DOHH2 (cell line): ENCODE data around the gene RBM33.

Experiments
- H3F3A ChIP-seq: fragments of 200-600 bp; sonication (generic), shearing (Covaris generic); 2 replicates; pipeline ENCODE4 v1.6.0; 2016; ENCODE audit warnings: antibody characterized with exemption, mild to moderate bottlenecking; ENCODE audit not compliant: control insufficient read depth, insufficient read depth
- H3K27ac ChIP-seq: fragments of 200-600 bp; sonication (generic); 2 replicates; pipeline ENCODE4 v1.5.1; 2014; ENCODE audit warnings: low read depth, mild to moderate bottlenecking, low read length, moderate library complexity
- H3K27me3 ChIP-seq: fragments of 200-600 bp; sonication (generic); 2 replicates; pipeline ENCODE4 v1.6.1; 2014; ENCODE audit warnings: mild to moderate bottlenecking, low read length, mixed read lengths; ENCODE audit not compliant: control insufficient read depth
- H3K36me3 ChIP-seq: fragments of 200-600 bp; sonication (generic); 2 replicates; pipeline ENCODE4 v1.6.1; 2014; ENCODE audit warnings: mild to moderate bottlenecking, low read length, moderate library complexity, mixed read lengths; ENCODE audit not compliant: control insufficient read depth
- H3K4me1 ChIP-seq: fragments of 200-600 bp; sonication (generic); 2 replicates; pipeline ENCODE4 v1.6.1; 2014; ENCODE audit warnings: mild to moderate bottlenecking, low read length, mixed read lengths; ENCODE audit not compliant: control insufficient read depth
- H3K4me2 ChIP-seq: fragments of 200-600 bp; sonication (generic); 2 replicates; pipeline ENCODE4 v1.6.0; 2014; ENCODE audit warnings: mild to moderate bottlenecking, low read length, moderate library complexity
- H3K4me3 ChIP-seq: fragments of 200-600 bp; sonication (generic); 2 replicates; pipeline ENCODE4 v1.5.1; 2014; ENCODE audit warnings: mild to moderate bottlenecking, low read length, mixed read lengths
- H3K79me2 ChIP-seq: fragments of 200-600 bp; sonication (generic); 2 replicates; pipeline ENCODE4 v1.6.1; 2014; ENCODE audit warnings: mild to moderate bottlenecking, low read length, mixed read lengths; ENCODE audit not compliant: control insufficient read depth
- H3K9me2 ChIP-seq: fragments of 200-600 bp; sonication (generic); replicated peaks from 2 replicates; pipeline ENCODE4 v1.6.1; 2014; ENCODE audit warnings: mild to moderate bottlenecking, low read length, mixed read lengths; ENCODE audit not compliant: control insufficient read depth
- H3K9me3 ChIP-seq: fragments of 200-600 bp; sonication (generic); 2 replicates; pipeline ENCODE4 v1.6.1; 2014; ENCODE audit warnings: antibody characterized with exemption, low read length, mixed read lengths; ENCODE audit not compliant: control insufficient read depth, insufficient read depth
- H4K20me1 ChIP-seq: fragments of 200-600 bp; sonication (generic); 2 replicates; pipeline ENCODE4 v1.6.0; 2014; ENCODE audit warnings: low read depth, mild to moderate bottlenecking, antibody characterized with exemption, low read length, moderate library complexity; ENCODE audit not compliant: control insufficient read depth, insufficient read depth
- EZH2phosphoT487 ChIP-seq: fragments of 200-600 bp; sonication (generic); IDR thresholded peaks from 2 replicates; pipeline ENCODE4 v1.6.1; 2017; ENCODE audit warnings: borderline replicate concordance, mild to moderate bottlenecking, antibody characterized with exemption, low read length, moderate library complexity, mixed read lengths
- TF ChIP-seq, protein P1 (sequence below): fragments of 200-600 bp; sonication (generic); IDR thresholded peaks from one replicate; pipeline ENCODE4 v1.5.1; 2014; ENCODE audit warnings: antibody characterized with exemption, mild to moderate bottlenecking, low read depth, low read length; ENCODE audit not compliant: poor library complexity, severe bottlenecking

The RBM33 gene

DNA sequence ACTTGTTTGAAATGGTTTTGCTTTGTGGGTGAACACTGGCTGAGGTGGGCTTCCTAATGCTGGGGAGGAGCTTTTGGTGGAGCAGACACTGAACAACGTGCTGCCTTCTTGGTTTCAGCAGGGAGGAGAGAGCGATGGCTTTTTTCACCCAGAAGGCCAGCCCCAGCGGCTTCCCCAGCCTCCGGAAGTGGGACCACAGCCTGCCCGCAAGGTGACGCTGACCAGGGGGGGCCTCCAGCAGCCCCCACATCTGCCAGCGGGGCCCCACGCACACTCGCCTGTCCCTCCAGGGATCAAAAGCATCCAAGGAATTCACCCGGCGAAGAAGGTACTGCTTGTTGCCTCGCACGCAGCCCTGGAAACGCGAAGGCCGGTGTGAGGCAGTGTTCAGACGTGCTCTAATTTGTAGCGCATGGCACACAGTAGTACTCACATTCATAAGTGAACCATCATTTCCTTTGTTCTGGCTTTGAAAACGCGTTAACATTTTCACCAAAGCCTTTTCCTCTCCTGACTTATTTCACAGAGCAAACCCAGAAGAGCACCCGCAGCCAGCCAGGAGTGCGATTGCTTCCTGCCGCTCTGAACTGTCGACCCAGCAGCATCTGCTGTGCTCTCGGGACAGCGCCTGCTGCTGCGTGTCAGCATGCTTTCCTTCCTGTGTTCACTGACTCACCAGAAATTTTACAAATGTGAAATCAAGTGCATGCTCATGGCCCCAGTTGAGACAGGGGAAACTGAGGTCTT, 119.4 kb downstream of the RBM33 start:
- Histone ChIP-seq H3K4me2 (peak overlapping the region; percentile 90), H3K4me1 (peaks cover 73% of the 10 kb centered on the region), H3K27me3 (no peaks in the 10 kb centered on the region), H3K9me2 (no peaks in the 10 kb centered on the region), H4K20me1 (0 out of 2 replicates have a peak, but pooled peaks cover 2% of the 10 kb centered on the region), H3K9me3 (no peaks in the 10 kb centered on the region), H3F3A (peaks cover 10% of the 10 kb centered on the region), H3K4me3 (peak overlapping the region; percentile 67), H3K79me2 (peaks cover 91% of the 10 kb centered on the region), H3K27ac (peak overlapping the region; percentile 89), H3K36me3 (peaks cover 91% of the 10 kb centered on the region)
- no peak for TF ChIP-seq EZH2phosphoT487

DNA sequence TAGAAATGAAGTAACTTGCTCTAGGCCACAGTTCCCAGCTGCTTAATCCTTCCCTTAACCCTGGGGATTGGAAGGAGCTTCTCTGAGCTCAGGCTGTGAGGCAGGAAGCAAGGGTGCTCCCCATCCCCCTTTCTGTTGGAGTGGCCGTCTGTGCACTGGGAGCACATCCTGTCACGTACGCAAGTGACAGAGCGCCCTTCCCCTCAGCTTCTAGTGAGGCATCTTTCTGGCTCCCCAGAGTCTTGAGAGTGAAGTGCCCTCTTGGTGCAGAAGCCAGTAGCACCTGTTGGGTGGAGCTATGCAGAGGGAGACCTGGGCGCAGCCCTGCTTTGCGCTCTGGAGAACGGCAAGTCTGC, 120.0 kb downstream of the RBM33 start:
- H3K4me1 ChIP-seq, result peaks cover 73% of the 10 kb centered on the region
- no peaks in the 10 kb centered on the region for H3K27me3 ChIP-seq
- peaks cover 93% of the 10 kb centered on the region for H3K79me2 ChIP-seq
- peaks cover 7% of the 10 kb centered on the region; the same call in 1 of the 2 replicates for H4K20me1 ChIP-seq
- no peaks in the 10 kb centered on the region for H3K9me2 ChIP-seq
- H3K9me3 ChIP-seq, result no peaks in the 10 kb centered on the region
- H3K27ac ChIP-seq, result peak overlapping the region; percentile 89
- H3K36me3 ChIP-seq, result peaks cover 94% of the 10 kb centered on the region
- H3K4me3 ChIP-seq, result peak overlapping the region; percentile 67
- peak overlapping the region; percentile 90 for H3K4me2 ChIP-seq
- H3F3A ChIP-seq, result peaks cover 10% of the 10 kb centered on the region
- TF ChIP-seq, protein P1, sequence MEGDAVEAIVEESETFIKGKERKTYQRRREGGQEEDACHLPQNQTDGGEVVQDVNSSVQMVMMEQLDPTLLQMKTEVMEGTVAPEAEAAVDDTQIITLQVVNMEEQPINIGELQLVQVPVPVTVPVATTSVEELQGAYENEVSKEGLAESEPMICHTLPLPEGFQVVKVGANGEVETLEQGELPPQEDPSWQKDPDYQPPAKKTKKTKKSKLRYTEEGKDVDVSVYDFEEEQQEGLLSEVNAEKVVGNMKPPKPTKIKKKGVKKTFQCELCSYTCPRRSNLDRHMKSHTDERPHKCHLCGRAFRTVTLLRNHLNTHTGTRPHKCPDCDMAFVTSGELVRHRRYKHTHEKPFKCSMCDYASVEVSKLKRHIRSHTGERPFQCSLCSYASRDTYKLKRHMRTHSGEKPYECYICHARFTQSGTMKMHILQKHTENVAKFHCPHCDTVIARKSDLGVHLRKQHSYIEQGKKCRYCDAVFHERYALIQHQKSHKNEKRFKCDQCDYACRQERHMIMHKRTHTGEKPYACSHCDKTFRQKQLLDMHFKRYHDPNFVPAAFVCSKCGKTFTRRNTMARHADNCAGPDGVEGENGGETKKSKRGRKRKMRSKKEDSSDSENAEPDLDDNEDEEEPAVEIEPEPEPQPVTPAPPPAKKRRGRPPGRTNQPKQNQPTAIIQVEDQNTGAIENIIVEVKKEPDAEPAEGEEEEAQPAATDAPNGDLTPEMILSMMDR, result no peak
- TF ChIP-seq EZH2phosphoT487, result no peak

DNA sequence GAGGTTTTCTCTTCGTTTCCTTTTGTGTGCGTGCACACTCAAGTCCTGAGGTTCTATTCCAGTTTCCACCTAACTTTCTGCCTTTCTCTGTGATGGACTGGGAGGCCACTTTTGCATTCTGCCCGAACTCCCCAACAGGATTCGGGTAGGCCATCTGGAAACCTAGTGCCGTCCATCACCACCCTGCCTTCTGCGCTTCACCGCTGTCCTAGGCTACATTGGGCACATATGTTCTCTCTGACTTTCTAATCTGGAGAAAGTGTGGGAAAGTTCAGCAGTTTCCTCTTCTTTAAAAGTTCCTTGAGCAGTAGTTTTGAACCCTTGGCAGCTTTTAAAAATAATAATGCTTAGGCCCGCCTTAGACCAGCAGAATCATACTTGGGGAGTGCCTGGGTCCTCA, 121.0 kb downstream of the RBM33 start:
- Histone ChIP-seq H3K27me3 (no peaks in the 10 kb centered on the region), H3K36me3 (peaks cover 95% of the 10 kb centered on the region), H3K9me3 (no peaks in the 10 kb centered on the region), H3K4me2 (0 out of 2 replicates have a peak overlapping the region, but pooled peaks have one; percentile 90), H3K9me2 (no peaks in the 10 kb centered on the region), H3K4me3 (no peak overlapping the region), H3K79me2 (peaks cover 92% of the 10 kb centered on the region), H3K4me1 (peaks cover 66% of the 10 kb centered on the region), H4K20me1 (peaks cover 8% of the 10 kb centered on the region; the same call in 1 of the 2 replicates), H3F3A (peaks cover 10% of the 10 kb centered on the region), H3K27ac (peak overlapping the region; percentile 89)
- TF ChIP-seq EZH2phosphoT487, result no peak
- TF ChIP-seq, protein P1, result no peak

DNA sequence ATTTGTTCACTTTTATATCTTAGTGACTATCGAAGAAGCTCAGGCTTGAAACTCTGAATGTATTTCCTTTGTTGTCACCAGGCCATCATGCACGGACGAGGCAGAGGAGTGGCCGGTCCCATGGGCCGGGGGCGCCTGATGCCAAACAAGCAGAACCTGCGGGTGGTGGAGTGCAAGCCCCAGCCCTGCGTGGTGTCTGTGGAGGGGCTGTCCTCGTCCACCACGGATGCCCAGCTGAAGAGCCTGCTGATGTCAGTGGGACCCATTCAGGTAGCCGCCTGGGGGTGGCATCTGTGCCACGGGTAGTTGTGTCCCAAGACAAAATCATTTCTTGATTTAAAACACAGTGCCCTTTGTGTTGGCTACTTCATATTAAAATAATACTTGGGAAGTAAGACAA, 121.9 kb downstream of the RBM33 start:
- H4K20me1 ChIP-seq, result peaks cover 8% of the 10 kb centered on the region; the same call in 1 of the 2 replicates
- H3K4me1 ChIP-seq, result peaks cover 59% of the 10 kb centered on the region
- H3K27me3 ChIP-seq, result no peaks in the 10 kb centered on the region
- H3F3A ChIP-seq, result peaks cover 10% of the 10 kb centered on the region
- peaks cover 98% of the 10 kb centered on the region for H3K36me3 ChIP-seq
- TF ChIP-seq, protein P1, result no peak
- no peak for TF ChIP-seq EZH2phosphoT487
- no peaks in the 10 kb centered on the region for H3K9me3 ChIP-seq
- no peak overlapping the region for H3K4me3 ChIP-seq
- no peaks in the 10 kb centered on the region for H3K9me2 ChIP-seq
- H3K27ac ChIP-seq, result no peak overlapping the region
- peaks cover 91% of the 10 kb centered on the region for H3K79me2 ChIP-seq
- H3K4me2 ChIP-seq, result no peak overlapping the region
